DOHH2 (cell line): ENCODE measurements around the gene SLC25A39.

Experiments used
- H3F3A ChIP-seq: fragments of 200-600 bp; sonication (generic), shearing (Covaris generic); 2 replicates; pipeline ENCODE4 v1.6.0; 2016; ENCODE audit warnings: antibody characterized with exemption, mild to moderate bottlenecking; ENCODE audit not compliant: control insufficient read depth, insufficient read depth
- H3K27ac ChIP-seq: fragments of 200-600 bp; sonication (generic); 2 replicates; pipeline ENCODE4 v1.5.1; 2014; ENCODE audit warnings: low read depth, mild to moderate bottlenecking, low read length, moderate library complexity
- H3K27me3 ChIP-seq: fragments of 200-600 bp; sonication (generic); 2 replicates; pipeline ENCODE4 v1.6.1; 2014; ENCODE audit warnings: mild to moderate bottlenecking, low read length, mixed read lengths; ENCODE audit not compliant: control insufficient read depth
- H3K36me3 ChIP-seq: fragments of 200-600 bp; sonication (generic); 2 replicates; pipeline ENCODE4 v1.6.1; 2014; ENCODE audit warnings: mild to moderate bottlenecking, low read length, moderate library complexity, mixed read lengths; ENCODE audit not compliant: control insufficient read depth
- H3K4me1 ChIP-seq: fragments of 200-600 bp; sonication (generic); 2 replicates; pipeline ENCODE4 v1.6.1; 2014; ENCODE audit warnings: mild to moderate bottlenecking, low read length, mixed read lengths; ENCODE audit not compliant: control insufficient read depth
- H3K4me2 ChIP-seq: fragments of 200-600 bp; sonication (generic); 2 replicates; pipeline ENCODE4 v1.6.0; 2014; ENCODE audit warnings: mild to moderate bottlenecking, low read length, moderate library complexity
- H3K4me3 ChIP-seq: fragments of 200-600 bp; sonication (generic); 2 replicates; pipeline ENCODE4 v1.5.1; 2014; ENCODE audit warnings: mild to moderate bottlenecking, low read length, mixed read lengths
- H3K79me2 ChIP-seq: fragments of 200-600 bp; sonication (generic); 2 replicates; pipeline ENCODE4 v1.6.1; 2014; ENCODE audit warnings: mild to moderate bottlenecking, low read length, mixed read lengths; ENCODE audit not compliant: control insufficient read depth
- H3K9me2 ChIP-seq: fragments of 200-600 bp; sonication (generic); replicated peaks from 2 replicates; pipeline ENCODE4 v1.6.1; 2014; ENCODE audit warnings: mild to moderate bottlenecking, low read length, mixed read lengths; ENCODE audit not compliant: control insufficient read depth
- H3K9me3 ChIP-seq: fragments of 200-600 bp; sonication (generic); 2 replicates; pipeline ENCODE4 v1.6.1; 2014; ENCODE audit warnings: antibody characterized with exemption, low read length, mixed read lengths; ENCODE audit not compliant: control insufficient read depth, insufficient read depth
- H4K20me1 ChIP-seq: fragments of 200-600 bp; sonication (generic); 2 replicates; pipeline ENCODE4 v1.6.0; 2014; ENCODE audit warnings: low read depth, mild to moderate bottlenecking, antibody characterized with exemption, low read length, moderate library complexity; ENCODE audit not compliant: control insufficient read depth, insufficient read depth
- EZH2phosphoT487 ChIP-seq: fragments of 200-600 bp; sonication (generic); IDR thresholded peaks from 2 replicates; pipeline ENCODE4 v1.6.1; 2017; ENCODE audit warnings: borderline replicate concordance, mild to moderate bottlenecking, antibody characterized with exemption, low read length, moderate library complexity, mixed read lengths
- TF ChIP-seq, protein P1 (sequence below): fragments of 200-600 bp; sonication (generic); IDR thresholded peaks from one replicate; pipeline ENCODE4 v1.5.1; 2014; ENCODE audit warnings: antibody characterized with exemption, mild to moderate bottlenecking, low read depth, low read length; ENCODE audit not compliant: poor library complexity, severe bottlenecking

SLC25A39 gene

GRCh38 chr17:44323359-44324091, 1.1 kb downstream of the SLC25A39 start:
- H3K9me2 ChIP-seq, result no peaks in the 10 kb centered on the region
- TF ChIP-seq EZH2phosphoT487, result no peak
- TF ChIP-seq, protein P1, sequence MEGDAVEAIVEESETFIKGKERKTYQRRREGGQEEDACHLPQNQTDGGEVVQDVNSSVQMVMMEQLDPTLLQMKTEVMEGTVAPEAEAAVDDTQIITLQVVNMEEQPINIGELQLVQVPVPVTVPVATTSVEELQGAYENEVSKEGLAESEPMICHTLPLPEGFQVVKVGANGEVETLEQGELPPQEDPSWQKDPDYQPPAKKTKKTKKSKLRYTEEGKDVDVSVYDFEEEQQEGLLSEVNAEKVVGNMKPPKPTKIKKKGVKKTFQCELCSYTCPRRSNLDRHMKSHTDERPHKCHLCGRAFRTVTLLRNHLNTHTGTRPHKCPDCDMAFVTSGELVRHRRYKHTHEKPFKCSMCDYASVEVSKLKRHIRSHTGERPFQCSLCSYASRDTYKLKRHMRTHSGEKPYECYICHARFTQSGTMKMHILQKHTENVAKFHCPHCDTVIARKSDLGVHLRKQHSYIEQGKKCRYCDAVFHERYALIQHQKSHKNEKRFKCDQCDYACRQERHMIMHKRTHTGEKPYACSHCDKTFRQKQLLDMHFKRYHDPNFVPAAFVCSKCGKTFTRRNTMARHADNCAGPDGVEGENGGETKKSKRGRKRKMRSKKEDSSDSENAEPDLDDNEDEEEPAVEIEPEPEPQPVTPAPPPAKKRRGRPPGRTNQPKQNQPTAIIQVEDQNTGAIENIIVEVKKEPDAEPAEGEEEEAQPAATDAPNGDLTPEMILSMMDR, result no peak
- peak overlapping the region; percentile 78 for H3K4me3 ChIP-seq
- no peaks in the 10 kb centered on the region for H4K20me1 ChIP-seq
- H3K4me2 ChIP-seq, result peak overlapping the region; percentile 84
- H3K27ac ChIP-seq, result no peak overlapping the region
- H3K9me3 ChIP-seq, result no peaks in the 10 kb centered on the region
- H3K79me2 ChIP-seq, result peaks cover 40% of the 10 kb centered on the region
- H3K36me3 ChIP-seq, result peaks cover 44% of the 10 kb centered on the region
- no peaks in the 10 kb centered on the region for H3K27me3 ChIP-seq
- H3K4me1 ChIP-seq, result peaks cover 40% of the 10 kb centered on the region
- H3F3A ChIP-seq, result peaks cover 18% of the 10 kb centered on the region

DNA sequence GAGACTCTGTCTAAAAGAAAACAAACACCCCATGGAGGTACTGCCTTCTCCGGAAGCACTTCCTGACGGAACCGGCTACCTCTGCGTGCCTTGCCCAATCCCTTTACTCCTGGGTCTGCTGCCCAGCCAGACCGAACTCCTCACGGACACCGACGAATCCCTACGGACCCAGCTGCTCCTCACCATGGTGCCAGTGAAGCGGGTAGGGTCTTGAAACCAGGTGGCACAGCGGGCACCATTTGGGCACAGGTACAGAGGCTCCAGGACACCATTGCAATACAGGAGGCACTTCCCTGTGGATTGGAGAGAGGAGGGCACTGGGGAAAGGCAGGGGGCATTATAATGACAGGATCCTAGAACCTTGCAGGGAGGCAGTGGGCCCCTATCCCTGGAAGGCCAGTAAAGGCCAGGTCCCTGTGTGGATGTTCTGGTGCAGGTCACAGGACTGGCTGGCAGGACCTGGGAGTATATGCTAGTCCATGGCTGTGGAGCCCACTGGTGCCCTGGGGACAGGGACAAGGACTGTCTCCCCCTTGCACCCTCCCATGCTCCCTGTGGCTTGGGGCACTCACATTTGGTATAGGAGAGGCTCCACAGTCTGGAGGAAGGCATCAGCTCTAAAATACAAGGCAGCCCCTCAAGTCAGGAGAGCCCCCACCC, 2.3 kb downstream of the SLC25A39 start:
- H3K4me2 ChIP-seq, result no peak overlapping the region
- H3K4me3 ChIP-seq, result no peak overlapping the region
- no peaks in the 10 kb centered on the region for H3K9me3 ChIP-seq
- H3K36me3 ChIP-seq, result peaks cover 46% of the 10 kb centered on the region
- H3K27ac ChIP-seq, result no peak overlapping the region
- H3K9me2 ChIP-seq, result no peaks in the 10 kb centered on the region
- H4K20me1 ChIP-seq, result peaks cover 3% of the 10 kb centered on the region; the same call in 1 of the 2 replicates
- TF ChIP-seq EZH2phosphoT487, result no peak
- TF ChIP-seq, protein P1, result no peak
- peaks cover 37% of the 10 kb centered on the region for H3K79me2 ChIP-seq
- peaks cover 9% of the 10 kb centered on the region for H3F3A ChIP-seq
- H3K27me3 ChIP-seq, result no peaks in the 10 kb centered on the region
- peaks cover 28% of the 10 kb centered on the region for H3K4me1 ChIP-seq

GRCh38 chr17:44321246-44322120, 3.1 kb downstream of the SLC25A39 start:
- Histone ChIP-seq H3K4me1 (peaks cover 23% of the 10 kb centered on the region), H3K79me2 (peaks cover 37% of the 10 kb centered on the region), H3K9me3 (no peaks in the 10 kb centered on the region), H3K9me2 (no peaks in the 10 kb centered on the region), H3K27me3 (peaks cover under 1% of the 10 kb centered on the region), H3K4me3 (no peak overlapping the region), H3K27ac (no peak overlapping the region), H3K4me2 (no peak overlapping the region), H3F3A (peaks cover 9% of the 10 kb centered on the region; the same call in 1 of the 2 replicates), H4K20me1 (peaks cover 3% of the 10 kb centered on the region; the same call in 1 of the 2 replicates), H3K36me3 (peaks cover 46% of the 10 kb centered on the region)
- no peak for TF ChIP-seq EZH2phosphoT487
- TF ChIP-seq, protein P1, result no peak
